ENCODE results near the gene TYK2.

DNA sequence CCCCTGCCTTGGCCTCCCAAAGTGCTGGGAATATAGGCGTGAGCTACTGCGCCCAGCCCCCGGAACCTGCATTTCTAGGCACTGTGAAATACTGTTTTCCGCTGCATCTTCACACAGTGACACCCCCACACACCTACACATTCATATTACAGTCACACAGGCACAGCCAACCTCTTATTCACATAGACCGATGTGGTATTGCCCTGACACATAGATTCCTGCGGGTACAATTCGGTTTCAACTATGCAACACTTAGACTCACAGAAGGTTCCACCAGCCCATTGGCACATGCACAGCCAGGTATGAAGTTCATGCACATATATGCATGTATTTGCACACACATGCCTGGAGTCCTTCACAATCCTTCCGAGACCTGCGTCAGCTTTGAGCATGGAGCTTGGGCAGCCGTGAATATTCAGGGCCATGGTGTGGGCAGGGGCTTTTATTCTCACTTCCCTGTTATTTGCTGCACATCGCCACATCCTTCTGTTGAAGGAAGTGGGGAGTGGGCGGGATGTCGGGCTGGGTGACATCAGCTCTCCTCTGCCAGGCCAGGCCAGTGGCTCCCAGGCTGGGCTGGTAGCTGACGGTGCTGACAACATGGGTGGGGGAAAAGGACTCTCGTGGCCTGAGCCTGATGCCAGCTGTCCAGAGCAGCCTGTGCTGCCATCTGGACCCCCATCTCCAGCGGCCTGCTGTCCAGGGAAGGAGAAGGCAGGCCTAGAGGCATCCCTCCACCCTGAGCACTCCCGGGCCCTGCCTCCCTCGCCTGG lies 28.3 kb upstream of the TYK2 start:
- TF ChIP-seq POLR2AphosphoS5 (IDR thresholded peaks at IDR 0.05): peak in 1 of 3 donors; percentile 8
- TF ChIP-seq, protein P1, sequence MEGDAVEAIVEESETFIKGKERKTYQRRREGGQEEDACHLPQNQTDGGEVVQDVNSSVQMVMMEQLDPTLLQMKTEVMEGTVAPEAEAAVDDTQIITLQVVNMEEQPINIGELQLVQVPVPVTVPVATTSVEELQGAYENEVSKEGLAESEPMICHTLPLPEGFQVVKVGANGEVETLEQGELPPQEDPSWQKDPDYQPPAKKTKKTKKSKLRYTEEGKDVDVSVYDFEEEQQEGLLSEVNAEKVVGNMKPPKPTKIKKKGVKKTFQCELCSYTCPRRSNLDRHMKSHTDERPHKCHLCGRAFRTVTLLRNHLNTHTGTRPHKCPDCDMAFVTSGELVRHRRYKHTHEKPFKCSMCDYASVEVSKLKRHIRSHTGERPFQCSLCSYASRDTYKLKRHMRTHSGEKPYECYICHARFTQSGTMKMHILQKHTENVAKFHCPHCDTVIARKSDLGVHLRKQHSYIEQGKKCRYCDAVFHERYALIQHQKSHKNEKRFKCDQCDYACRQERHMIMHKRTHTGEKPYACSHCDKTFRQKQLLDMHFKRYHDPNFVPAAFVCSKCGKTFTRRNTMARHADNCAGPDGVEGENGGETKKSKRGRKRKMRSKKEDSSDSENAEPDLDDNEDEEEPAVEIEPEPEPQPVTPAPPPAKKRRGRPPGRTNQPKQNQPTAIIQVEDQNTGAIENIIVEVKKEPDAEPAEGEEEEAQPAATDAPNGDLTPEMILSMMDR (IDR thresholded peaks at IDR 0.05): no peak
- TF ChIP-seq POLR2A (IDR thresholded peaks at IDR 0.05): no peak

All from transverse colon (tissue), 4 donors.